T47D (cell line): ENCODE data around the gene FHL3.
A peak's percentile ranks its signal among the peaks of the same experiment; 100 is the strongest.

Experiments
- DNase-seq, 2 experiments: peaks; one replicate each; pipeline versions ENCODE4 v3.0.0 to v3.0.0-alpha.2; 2011 to 2012; ENCODE audit warnings: low read depth in 1 of 2, low spot score in 1 of 2
- JUND ChIP-seq: IDR thresholded peaks from 2 replicates; pipeline ENCODE4 v1.6.1; 2012; ENCODE audit warnings: low read depth
- in situ Hi-C: cut with HindIII; loops from 2 replicates; pipeline ENCODE4 v1.10.0; 2016; ENCODE audit warnings: low sequenced_read_pairs, low pct_unique_long_range_greater_than_20kb

FHL3 gene

GRCh38 chr1:38029685-38030511, 24.6 kb upstream of the FHL3 start:
- no peak for DNase-seq
- TF ChIP-seq JUND: no peak
- in situ Hi-C loops: no loop called here

GRCh38 chr1:38029081-38029681, 23.9 kb upstream of the FHL3 start:
- in situ Hi-C loops: no loop called here
- TF ChIP-seq JUND: no peak
- DNase-seq: no peak

DNA sequence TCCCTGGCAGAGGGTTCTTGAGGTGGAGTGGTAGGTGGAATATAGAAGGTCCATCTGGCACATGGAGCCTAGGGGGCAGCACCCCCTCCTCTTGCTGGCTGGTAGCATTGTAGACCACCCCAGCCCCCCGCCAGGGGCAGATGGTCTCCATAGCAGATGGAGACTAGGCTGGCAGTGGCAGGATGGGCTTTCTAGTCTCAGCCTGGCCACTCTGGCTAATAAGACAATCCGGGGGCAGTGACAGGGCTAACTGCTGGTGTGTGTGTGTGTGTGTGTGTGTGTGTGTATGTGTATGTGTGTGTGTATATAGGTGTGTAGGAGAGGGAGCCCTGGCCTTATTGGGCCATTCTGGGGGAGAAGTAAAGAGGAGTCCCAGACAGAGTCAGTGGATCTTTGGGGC, 23.4 kb upstream of the FHL3 start:
- no peak for TF ChIP-seq JUND
- in situ Hi-C loops: no loop called here
- DNase-seq: no peak

DNA sequence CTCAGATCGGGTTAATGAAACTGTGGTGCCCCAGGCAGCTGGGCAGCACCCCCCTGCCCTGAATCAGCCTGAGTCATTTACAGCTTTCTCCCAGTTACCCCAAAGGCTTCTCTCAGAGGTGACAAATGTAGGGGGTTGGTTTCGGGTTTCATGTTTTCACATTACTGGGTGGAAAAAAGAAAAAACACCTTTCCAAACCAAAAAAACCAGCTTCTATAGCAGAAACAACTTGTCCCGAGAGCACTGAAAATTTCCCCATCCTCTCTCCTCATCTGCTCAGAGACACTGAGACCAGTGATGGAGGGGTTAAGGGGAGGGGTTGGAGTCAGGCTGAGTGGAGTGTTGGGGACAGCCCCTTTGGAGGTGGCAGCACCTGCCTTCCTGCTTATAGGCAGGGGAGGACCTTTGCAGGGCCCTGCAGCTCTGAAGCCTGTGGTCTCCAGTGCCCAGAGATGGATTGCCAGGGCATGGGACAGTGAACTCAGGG, 22.8 kb upstream of the FHL3 start:
- in situ Hi-C loops: no loop called here
- TF ChIP-seq JUND: no peak
- no peak for DNase-seq

DNA sequence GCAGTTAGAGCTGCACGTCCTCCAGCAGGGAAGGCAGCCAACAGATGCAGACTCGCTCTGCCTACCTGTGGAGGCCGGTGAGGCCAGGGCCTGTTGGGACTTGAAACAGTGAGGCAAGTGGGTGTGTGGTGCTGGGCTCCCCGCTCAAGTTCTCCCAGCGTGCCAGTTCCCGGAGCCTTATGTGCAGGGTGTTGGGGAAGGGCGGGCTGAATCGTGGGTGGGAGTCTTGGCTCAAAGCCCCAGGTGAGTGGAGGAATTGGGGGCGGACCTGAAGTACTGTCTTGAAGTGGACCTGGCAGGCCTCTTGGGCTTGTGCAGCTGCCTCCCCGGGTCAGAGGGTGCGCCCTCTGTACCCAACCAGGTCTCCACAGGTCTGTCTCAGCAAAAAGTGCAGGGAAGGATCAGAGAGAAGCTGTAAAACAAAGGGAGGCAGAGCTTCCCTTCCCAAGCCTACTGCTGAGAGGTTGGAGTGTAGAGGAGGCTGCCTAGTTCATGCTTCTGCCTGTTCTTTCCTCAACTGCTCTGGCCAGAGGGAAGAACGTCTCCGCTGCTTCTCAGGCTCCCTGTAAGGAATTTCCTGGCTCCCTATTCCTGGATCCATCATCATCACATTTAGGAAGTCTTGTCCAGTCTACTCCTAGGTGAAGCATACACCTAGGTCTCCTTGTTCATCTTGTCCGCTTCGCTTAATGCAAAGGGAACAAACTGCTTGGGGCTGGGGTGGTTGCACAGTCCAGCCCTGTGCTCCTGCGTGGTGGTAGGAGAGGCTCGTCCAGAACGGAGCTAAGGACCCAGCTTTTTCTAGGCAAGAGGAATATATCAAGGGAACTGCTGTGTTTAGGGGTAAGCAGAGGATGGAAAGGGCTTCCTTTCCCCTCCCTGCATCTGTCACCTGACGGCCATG, 22.1 kb upstream of the FHL3 start:
- in situ Hi-C loops: no loop called here
- DNase-seq: no peak
- no peak for TF ChIP-seq JUND

GRCh38 chr1:38026592-38027200, 21.4 kb upstream of the FHL3 start:
- peak; percentile 43 to 49 for DNase-seq
- TF ChIP-seq JUND: no peak
- in situ Hi-C loops: no loop called here

DNA sequence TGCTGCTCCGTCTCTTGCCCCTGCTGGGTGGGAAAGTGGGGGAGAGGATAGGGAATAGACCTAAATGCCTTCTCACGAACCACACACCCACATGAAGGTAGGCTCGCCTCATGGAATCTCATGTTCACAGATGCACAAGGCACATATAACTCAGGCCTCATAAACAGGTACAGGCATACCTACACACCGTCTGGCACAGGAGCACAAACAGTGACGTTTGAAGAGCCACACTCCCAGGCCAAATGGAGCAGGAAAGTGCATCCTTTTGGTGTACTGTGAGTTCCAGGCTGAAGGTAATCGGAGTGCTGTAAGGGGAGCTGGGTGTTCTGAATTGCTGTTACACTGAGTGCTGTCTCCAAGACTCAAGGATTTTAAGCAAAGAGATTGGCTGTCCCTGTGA, 20.4 kb upstream of the FHL3 start:
- DNase-seq: no peak
- in situ Hi-C loops: no loop called here
- no peak for TF ChIP-seq JUND

GRCh38 chr1:38025233-38025632, 19.9 kb upstream of the FHL3 start:
- no peak for TF ChIP-seq JUND
- no peak for DNase-seq
- in situ Hi-C loops: no loop called here

- in situ Hi-C loops: no loop called here
- no peak for TF ChIP-seq JUND
- DNase-seq: no peak
Measured at GRCh38 chr1:38022810-38023209, 17.5 kb upstream of the FHL3 start.

- in situ Hi-C loops: no loop called here
- no peak for DNase-seq
- TF ChIP-seq JUND: no peak
Measured at GRCh38 chr1:38021969-38022368, 16.7 kb upstream of the FHL3 start.

GRCh38 chr1:38020396-38020795, 15.1 kb upstream of the FHL3 start:
- in situ Hi-C loops: no loop called here

GRCh38 chr1:38018864-38019343, 13.6 kb upstream of the FHL3 start:
- in situ Hi-C loops: no loop called here
- no peak for TF ChIP-seq JUND
- peak in 1 of 2 experiments; percentile 44 for DNase-seq

More at GRCh38 chr1:38020396-38020795, 15.1 kb upstream of the FHL3 start:
- no peak for TF ChIP-seq JUND
- no peak for DNase-seq
